HG03354 (cell line): ENCODE measurements around the gene TRAF3IP1.
"Not testable (repeated sequence)": the region's sequence is repeated elsewhere in the genome, so short reads cannot be mapped to it uniquely, and the experiment has no call there.

Experiments used
- ATAC-seq: cut with Tn5 transposase; IDR thresholded peaks from one replicate; pipeline ENCODE4 v1.9.1; 2021; ENCODE audit warnings: mild to moderate bottlenecking; ENCODE audit not compliant: unreplicated experiment, poor library complexity, severe bottlenecking

The TRAF3IP1 gene

GRCh38 chr2:238370823-238371372 lies 50.6 kb downstream of the TRAF3IP1 start:
- ATAC-seq = no peak

- ATAC-seq = not testable (repeated sequence)
Measured at GRCh38 chr2:238372277-238372676, 52.0 kb downstream of the TRAF3IP1 start.

GRCh38 chr2:238376884-238377391 lies 56.6 kb downstream of the TRAF3IP1 start:
- ATAC-seq = no peak

DNA sequence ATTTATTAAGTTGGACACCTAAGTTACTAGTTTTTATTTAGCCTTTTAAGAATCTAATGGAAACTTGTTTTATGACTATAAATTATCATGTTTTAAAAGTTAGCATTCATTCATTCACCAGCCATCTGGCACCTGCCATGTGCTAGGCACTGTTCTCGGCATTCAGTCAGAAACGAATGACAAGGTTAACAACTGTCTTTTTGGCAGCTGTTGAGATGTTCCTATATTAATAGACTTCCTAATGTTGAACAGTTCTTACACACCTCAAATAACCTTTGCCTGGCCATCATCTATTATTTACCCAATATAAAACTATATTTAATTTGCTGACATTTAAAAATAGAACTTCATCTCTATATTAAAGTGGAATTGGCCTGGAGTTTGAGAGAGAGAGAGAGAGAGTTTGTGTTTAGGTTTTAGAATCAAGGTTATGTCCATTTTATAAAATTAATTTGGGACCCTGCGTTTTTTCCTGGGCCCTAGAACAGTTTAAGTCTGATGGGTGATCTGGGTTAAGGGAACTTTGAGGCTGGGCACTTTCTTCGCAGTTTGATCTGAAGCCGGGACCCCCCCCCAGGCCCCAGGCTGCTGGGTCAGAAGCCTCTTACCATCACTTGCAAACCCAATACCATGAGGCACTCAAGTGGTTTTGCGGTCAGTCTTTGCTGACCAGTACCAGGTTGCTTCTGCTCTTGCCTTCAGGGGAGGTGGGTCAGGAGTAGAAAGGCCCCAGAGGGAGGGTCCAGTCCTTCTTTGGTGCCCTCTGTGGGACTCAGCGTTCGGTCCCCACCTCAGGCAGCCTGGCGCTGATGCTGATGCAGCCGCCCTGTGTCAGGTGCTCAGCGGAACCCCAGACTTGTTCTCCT lies 58.1 kb downstream of the TRAF3IP1 start:
- ATAC-seq = no peak

DNA sequence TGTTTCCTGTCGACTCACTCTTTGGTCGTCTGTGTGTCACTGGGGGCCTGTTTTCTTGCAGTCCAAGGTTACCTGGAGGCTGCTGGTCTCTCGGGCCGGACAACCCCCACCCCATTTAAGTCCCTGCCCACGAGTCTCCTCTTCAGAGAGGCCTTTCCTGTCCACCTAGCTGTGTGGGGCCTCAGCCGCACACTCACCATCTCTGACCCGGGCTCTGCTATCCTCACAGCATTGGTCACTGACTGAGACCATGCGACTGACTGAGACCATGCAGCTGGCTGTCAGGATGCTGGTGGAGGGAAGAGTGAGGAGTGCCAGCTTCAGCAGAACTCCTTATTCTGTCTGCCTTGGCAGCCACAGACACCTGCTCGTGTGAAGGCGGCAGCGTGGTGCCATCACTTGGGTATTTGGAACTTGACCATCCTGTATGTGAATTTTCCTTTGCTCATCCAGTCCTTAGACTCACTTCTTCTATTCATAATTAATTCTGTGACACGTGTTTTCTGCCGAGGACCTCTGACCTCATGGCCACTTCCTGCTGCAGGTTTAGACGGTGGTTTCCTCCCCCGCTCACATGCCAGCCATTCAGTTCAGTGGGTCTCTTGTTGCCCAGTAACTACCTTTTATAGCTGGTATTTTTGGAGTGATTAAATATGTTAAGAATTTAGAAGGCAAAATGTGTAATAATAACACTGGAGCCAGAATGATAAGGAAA lies 58.9 kb downstream of the TRAF3IP1 start:
- ATAC-seq = no peak

DNA sequence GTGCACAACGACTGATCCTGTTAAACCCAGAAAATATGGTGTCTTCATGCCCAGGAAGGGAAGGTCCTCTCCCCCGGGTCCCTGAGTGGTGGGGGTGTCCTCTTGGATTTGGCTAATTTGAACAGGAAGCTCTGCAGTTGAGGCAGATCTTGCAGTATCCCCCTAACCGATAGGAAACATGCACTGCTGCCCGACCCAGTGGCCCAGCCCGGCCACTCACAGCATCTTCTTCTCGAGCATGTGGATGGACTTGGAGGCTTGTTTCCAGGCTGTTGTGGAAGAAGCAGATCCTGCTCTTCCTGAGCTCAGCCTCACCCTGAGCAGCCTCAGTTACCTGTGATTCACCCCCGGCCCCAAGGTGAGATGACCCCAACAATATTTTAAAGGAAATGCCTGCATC lies 60.0 kb downstream of the TRAF3IP1 start:
- ATAC-seq = no peak

- ATAC-seq = no peak
Measured at GRCh38 chr2:238380785-238381184, 60.5 kb downstream of the TRAF3IP1 start.

- no peak for ATAC-seq
Measured at GRCh38 chr2:238381341-238382115, 61.2 kb downstream of the TRAF3IP1 start.

DNA sequence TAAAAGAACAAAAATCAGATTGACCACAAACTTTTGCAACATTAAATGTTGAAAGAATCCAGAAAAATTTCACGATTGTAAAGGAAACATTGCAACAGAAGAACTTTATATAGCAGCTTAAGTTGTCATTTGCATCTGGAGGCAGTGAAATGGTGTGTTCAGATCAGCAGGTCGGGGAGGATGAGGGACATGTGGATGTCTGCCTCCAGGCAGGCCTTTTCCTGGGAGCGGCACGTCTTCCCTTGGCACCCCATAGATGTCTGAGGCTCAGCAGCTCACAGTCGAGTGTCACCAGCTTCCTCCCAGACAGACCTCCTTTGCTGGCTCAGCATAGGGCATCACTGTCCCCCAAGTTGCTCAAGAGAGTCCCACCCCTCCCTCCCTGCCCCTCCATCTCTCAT lies 62.1 kb downstream of the TRAF3IP1 start:
- ATAC-seq = no peak

GRCh38 chr2:238383135-238383534 lies 62.8 kb downstream of the TRAF3IP1 start:
- ATAC-seq = no peak

- no peak for ATAC-seq
Measured at GRCh38 chr2:238383743-238384380, 63.5 kb downstream of the TRAF3IP1 start.

DNA sequence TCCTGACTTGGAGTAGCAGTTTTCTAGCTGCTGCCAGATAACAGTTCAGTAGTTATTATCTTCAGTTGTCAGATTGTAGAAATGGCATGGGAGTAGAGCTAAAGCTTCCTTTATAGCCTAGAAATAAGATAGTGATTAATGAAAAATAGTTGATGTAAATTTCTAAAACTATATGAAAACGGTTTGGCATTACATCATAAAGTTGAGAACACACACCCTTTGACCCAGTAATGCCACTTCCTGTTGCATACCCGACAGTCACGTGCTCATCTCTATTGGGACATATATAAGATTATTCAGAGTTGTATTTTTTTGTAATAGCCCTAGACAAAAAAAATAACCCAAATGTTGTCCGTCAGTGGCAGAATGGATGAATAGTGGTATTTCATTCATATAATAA lies 67.0 kb downstream of the TRAF3IP1 start:
- ATAC-seq = no peak

GRCh38 chr2:238388794-238389193 lies 68.5 kb downstream of the TRAF3IP1 start:
- ATAC-seq = no peak

- ATAC-seq = no peak
Measured at GRCh38 chr2:238389988-238390589, 69.8 kb downstream of the TRAF3IP1 start.

GRCh38 chr2:238391042-238391689 lies 70.8 kb downstream of the TRAF3IP1 start:
- ATAC-seq = no peak

GRCh38 chr2:238396663-238397062 lies 76.3 kb downstream of the TRAF3IP1 start:
- ATAC-seq = no peak

GRCh38 chr2:238397356-238397755 lies 77.0 kb downstream of the TRAF3IP1 start:
- no peak for ATAC-seq

DNA sequence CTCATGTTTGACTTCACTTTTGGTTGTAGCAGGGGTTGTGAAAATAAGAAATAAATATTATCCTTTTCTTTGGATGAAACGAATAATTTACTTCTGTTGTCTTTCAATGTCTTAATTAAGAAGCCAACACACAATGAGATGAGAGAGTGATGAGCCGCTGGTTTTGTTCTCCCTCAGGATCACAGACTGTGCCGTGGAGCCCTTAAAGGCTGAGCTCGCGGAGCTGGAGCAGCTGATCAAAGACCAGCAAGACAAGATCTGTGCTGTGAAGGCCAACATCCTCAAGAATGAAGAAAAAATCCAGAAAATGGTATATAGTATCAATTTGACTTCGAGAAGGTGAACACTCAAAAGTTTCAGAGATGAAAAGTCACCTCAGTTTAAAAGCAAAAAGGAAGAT lies 78.3 kb downstream of the TRAF3IP1 start:
- no peak for ATAC-seq

DNA sequence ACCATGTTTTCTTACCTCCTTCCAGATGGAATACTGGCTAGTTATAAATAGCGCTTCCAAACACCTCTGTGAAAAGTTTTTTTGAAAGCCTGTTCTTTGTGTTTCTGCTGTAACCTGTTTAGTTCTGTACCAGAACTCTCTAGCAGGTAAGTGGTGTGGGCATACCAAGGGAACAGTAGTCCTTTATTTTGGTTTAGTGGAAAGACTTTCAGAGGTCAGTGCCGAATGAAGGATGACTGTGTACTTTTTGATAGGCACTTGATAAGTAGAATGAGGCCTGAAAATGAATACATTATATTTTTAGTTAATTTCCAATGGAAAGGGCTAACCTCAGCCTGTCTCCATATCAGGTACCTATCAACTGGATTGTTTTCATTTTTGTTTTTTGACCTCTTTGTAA lies 78.8 kb downstream of the TRAF3IP1 start:
- ATAC-seq = no peak
